Liver (tissue), 9 donors: Measurements from ENCODE around the gene TRIM9. TPM values are rescaled to one million over a fixed set of nuclear protein-coding genes. Genes with fewer than 3 reads are reported as not detected.

ENCODE experiments used
- DNase-seq: peaks from one replicate; pipeline ENCODE4 v3.0.0-alpha.2; 2017; ENCODE audit warnings: low spot score
- H3K27ac ChIP-seq, 2 donors: one replicate each; pipeline ENCODE4 v1.7.0; 2013; ENCODE audit warnings: inconsistent platforms in 2 of 2, low read length in 2 of 2, control low read depth in 1 of 2, low read depth in 1 of 2, mild to moderate bottlenecking in 1 of 2
- H3K27me3 ChIP-seq, 4 donors: one replicate each; pipeline versions ENCODE4 v1.6.1 to v1.7.0; 2013; ENCODE audit warnings: low read length in 3 of 4, inconsistent platforms in 1 of 4, mild to moderate bottlenecking in 1 of 4, moderate library complexity in 1 of 4; ENCODE audit not compliant: control insufficient read depth in 4 of 4, insufficient read depth in 4 of 4
- H3K36me3 ChIP-seq, 4 donors: one replicate each; pipeline versions ENCODE4 v1.6.1 to v1.7.0; 2013; ENCODE audit warnings: low read length in 3 of 4, mild to moderate bottlenecking in 3 of 4, low read depth in 1 of 4, moderate library complexity in 1 of 4; ENCODE audit not compliant: control insufficient read depth in 4 of 4, insufficient read depth in 3 of 4
- H3K4me1 ChIP-seq, 4 donors: one replicate each; pipeline versions ENCODE4 v1.6.1 to v1.7.0; 2013; ENCODE audit warnings: low read length in 3 of 4, mild to moderate bottlenecking in 3 of 4, moderate library complexity in 1 of 4; ENCODE audit not compliant: control insufficient read depth in 4 of 4, insufficient read depth in 4 of 4
- H3K4me3 ChIP-seq, 3 donors: one replicate each; pipeline versions ENCODE4 v1.6.1 to v1.7.0; 2013; ENCODE audit warnings: low read length in 3 of 3, control low read depth in 1 of 3, low read depth in 1 of 3, mild to moderate bottlenecking in 1 of 3
- H3K9ac ChIP-seq, 2 donors: one replicate each; pipeline ENCODE4 v1.7.0; 2013; ENCODE audit warnings: low read length in 2 of 2, mild to moderate bottlenecking in 2 of 2, moderate library complexity in 2 of 2, control low read depth in 1 of 2, low read depth in 1 of 2
- H3K9me3 ChIP-seq, 4 donors: one replicate each; pipeline versions ENCODE4 v1.6.1 to v1.7.0; 2013; ENCODE audit warnings: low read length in 3 of 4; ENCODE audit not compliant: control insufficient read depth in 4 of 4
- EGR1 ChIP-seq, 2 donors: IDR thresholded peaks; 2 replicates each; pipeline ENCODE4 v1.6.1; 2016 to 2018; ENCODE audit warnings: antibody characterized with exemption in 2 of 2, low read depth in 2 of 2
- FOXA1 ChIP-seq: IDR thresholded peaks from 2 replicates; pipeline ENCODE4 v1.6.1; 2016; ENCODE audit warnings: antibody characterized with exemption
- GABPA ChIP-seq, 2 donors: IDR thresholded peaks in 1 of 2; conservative IDR thresholded peaks in 1 of 2; 2 replicates each; pipeline ENCODE4 v1.6.1; 2016; ENCODE audit warnings: antibody characterized with exemption in 2 of 2, mild to moderate bottlenecking in 1 of 2, moderate library complexity in 1 of 2
- HNF4A ChIP-seq, 2 donors: conservative IDR thresholded peaks; 2 replicates each; pipeline ENCODE4 v1.6.1; 2016; ENCODE audit warnings: antibody characterized with exemption in 2 of 2, mild to moderate bottlenecking in 2 of 2
- HNF4G ChIP-seq: IDR thresholded peaks from 2 replicates; pipeline ENCODE4 v1.6.1; 2016; ENCODE audit warnings: antibody characterized with exemption
- JUND ChIP-seq, 2 donors: IDR thresholded peaks; 2 replicates each; pipeline ENCODE4 v1.6.1; 2016; ENCODE audit warnings: antibody characterized with exemption in 2 of 2
- RAD21 ChIP-seq, 2 donors: IDR thresholded peaks; 2 replicates each; pipeline ENCODE4 v1.6.1; 2016; ENCODE audit warnings: antibody characterized with exemption in 2 of 2, mild to moderate bottlenecking in 2 of 2
- SP1 ChIP-seq: IDR thresholded peaks from 2 replicates; pipeline ENCODE4 v1.6.1; 2018; ENCODE audit warnings: antibody characterized with exemption, mild to moderate bottlenecking
- YY1 ChIP-seq: IDR thresholded peaks from 2 replicates; pipeline ENCODE4 v1.6.1; 2016; ENCODE audit warnings: antibody characterized with exemption, mild to moderate bottlenecking
- WGBS: extraction: QIAGEN DNeasy Blood & Tissue Kit; methylation state at CpG from one replicate; pipeline ENCODE4 v1.1.7; 2013; 5-methylcytosine and 5-hydroxymethylcytosine counted together
- polyA plus RNA-seq, 2 donors: library from polyadenylated mRNA; stranded (reverse) in 1 of 2; unstranded in 1 of 2; fragments of 200-250 nt in 1 of 2; fragments of >200 nt in 1 of 2; fragmentation: Nextera tagmentation in 1 of 2; extraction: Ambion mirVana in 1 of 2; gene quantifications; one replicate each; pipeline versions ENCODE4 v1.2.1 to v1.2.3, GENCODE V29; 2013 to 2015
- total RNA-seq, 2 donors: library from RNA; depleted of rRNA; stranded (reverse); fragments of >200 nt; gene quantifications; one replicate each; pipeline ENCODE4 v1.2.3, GENCODE V29; 2014
- TF ChIP-seq, protein P1 (sequence below): IDR thresholded peaks from 2 replicates; pipeline ENCODE4 v1.6.1; 2016; ENCODE audit warnings: antibody characterized with exemption, mild to moderate bottlenecking
- TF ChIP-seq, protein P2 (sequence below): fragments of 150-350 bp; IDR thresholded peaks from 2 replicates; pipeline ENCODE4 v1.5.1; 2017; ENCODE audit warnings: improper control_type of control experiment, low read depth, low read length; ENCODE audit not compliant: missing input control
- TF ChIP-seq, protein P3 (sequence below): IDR thresholded peaks from 2 replicates; pipeline ENCODE4 v1.6.1; 2016; ENCODE audit warnings: antibody characterized with exemption
- donor health status: healthy.
- donor health status: healthy.
- donor health status: healthy.
- donor health status: healthy.
- donor health status: healthy.

Gene TRIM9
- total and polyA plus RNA-seq, 4 donors, result 0.09 to 1.6 (median 0.18) TPM

GRCh38 chr14:50953502-50953901 lies 141.4 kb downstream of the TRIM9 start (continued):
- TF ChIP-seq, protein P1, sequence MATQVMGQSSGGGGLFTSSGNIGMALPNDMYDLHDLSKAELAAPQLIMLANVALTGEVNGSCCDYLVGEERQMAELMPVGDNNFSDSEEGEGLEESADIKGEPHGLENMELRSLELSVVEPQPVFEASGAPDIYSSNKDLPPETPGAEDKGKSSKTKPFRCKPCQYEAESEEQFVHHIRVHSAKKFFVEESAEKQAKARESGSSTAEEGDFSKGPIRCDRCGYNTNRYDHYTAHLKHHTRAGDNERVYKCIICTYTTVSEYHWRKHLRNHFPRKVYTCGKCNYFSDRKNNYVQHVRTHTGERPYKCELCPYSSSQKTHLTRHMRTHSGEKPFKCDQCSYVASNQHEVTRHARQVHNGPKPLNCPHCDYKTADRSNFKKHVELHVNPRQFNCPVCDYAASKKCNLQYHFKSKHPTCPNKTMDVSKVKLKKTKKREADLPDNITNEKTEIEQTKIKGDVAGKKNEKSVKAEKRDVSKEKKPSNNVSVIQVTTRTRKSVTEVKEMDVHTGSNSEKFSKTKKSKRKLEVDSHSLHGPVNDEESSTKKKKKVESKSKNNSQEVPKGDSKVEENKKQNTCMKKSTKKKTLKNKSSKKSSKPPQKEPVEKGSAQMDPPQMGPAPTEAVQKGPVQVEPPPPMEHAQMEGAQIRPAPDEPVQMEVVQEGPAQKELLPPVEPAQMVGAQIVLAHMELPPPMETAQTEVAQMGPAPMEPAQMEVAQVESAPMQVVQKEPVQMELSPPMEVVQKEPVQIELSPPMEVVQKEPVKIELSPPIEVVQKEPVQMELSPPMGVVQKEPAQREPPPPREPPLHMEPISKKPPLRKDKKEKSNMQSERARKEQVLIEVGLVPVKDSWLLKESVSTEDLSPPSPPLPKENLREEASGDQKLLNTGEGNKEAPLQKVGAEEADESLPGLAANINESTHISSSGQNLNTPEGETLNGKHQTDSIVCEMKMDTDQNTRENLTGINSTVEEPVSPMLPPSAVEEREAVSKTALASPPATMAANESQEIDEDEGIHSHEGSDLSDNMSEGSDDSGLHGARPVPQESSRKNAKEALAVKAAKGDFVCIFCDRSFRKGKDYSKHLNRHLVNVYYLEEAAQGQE, result no peak
- TF ChIP-seq HNF4A (conservative IDR thresholded peaks at IDR 0.05) (no peak), FOXA1 (no peak)

- Histone ChIP-seq H3K4me1 (peaks cover 0 to 3% (median under 1%) of the 10 kb centered on the region in 4 donors), H3K27me3 (no peaks in the 10 kb centered on the region), H3K9ac (no peak overlapping the region), H3K4me3 (no peak overlapping the region), H3K9me3 (no peaks in the 10 kb centered on the region), H3K27ac (no peak overlapping the region), H3K36me3 (no peaks in the 10 kb centered on the region)
- 94% methylated on average over 6 of the region's 6 CpGs for WGBS
- TF ChIP-seq, protein P1, result no peak
- no peak for TF ChIP-seq SP1
- TF ChIP-seq, protein P2, sequence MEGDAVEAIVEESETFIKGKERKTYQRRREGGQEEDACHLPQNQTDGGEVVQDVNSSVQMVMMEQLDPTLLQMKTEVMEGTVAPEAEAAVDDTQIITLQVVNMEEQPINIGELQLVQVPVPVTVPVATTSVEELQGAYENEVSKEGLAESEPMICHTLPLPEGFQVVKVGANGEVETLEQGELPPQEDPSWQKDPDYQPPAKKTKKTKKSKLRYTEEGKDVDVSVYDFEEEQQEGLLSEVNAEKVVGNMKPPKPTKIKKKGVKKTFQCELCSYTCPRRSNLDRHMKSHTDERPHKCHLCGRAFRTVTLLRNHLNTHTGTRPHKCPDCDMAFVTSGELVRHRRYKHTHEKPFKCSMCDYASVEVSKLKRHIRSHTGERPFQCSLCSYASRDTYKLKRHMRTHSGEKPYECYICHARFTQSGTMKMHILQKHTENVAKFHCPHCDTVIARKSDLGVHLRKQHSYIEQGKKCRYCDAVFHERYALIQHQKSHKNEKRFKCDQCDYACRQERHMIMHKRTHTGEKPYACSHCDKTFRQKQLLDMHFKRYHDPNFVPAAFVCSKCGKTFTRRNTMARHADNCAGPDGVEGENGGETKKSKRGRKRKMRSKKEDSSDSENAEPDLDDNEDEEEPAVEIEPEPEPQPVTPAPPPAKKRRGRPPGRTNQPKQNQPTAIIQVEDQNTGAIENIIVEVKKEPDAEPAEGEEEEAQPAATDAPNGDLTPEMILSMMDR, result no peak
- TF ChIP-seq HNF4A (conservative IDR thresholded peaks at IDR 0.05), result no peak
- TF ChIP-seq GABPA (IDR thresholded peaks at IDR 0.05 in 1 of 2, conservative IDR thresholded peaks at IDR 0.05 in 1 of 2), result no peak
- no peak for TF ChIP-seq EGR1 (IDR thresholded peaks at IDR 0.05; ENCODE audit: low read depth in 2 of 2)
- no peak for TF ChIP-seq RAD21 (IDR thresholded peaks at IDR 0.05)
- no peak for TF ChIP-seq JUND (IDR thresholded peaks at IDR 0.05)
- no peak for TF ChIP-seq HNF4G
- TF ChIP-seq, protein P3, sequence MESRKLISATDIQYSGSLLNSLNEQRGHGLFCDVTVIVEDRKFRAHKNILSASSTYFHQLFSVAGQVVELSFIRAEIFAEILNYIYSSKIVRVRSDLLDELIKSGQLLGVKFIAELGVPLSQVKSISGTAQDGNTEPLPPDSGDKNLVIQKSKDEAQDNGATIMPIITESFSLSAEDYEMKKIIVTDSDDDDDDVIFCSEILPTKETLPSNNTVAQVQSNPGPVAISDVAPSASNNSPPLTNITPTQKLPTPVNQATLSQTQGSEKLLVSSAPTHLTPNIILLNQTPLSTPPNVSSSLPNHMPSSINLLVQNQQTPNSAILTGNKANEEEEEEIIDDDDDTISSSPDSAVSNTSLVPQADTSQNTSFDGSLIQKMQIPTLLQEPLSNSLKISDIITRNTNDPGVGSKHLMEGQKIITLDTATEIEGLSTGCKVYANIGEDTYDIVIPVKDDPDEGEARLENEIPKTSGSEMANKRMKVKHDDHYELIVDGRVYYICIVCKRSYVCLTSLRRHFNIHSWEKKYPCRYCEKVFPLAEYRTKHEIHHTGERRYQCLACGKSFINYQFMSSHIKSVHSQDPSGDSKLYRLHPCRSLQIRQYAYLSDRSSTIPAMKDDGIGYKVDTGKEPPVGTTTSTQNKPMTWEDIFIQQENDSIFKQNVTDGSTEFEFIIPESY, result no peak
- no peak for TF ChIP-seq YY1
- no peak for DNase-seq
These were observed 143.9 kb downstream of the TRIM9 start for GRCh38 chr14:50951032-50951431.
